Head of caudate nucleus (tissue), 42 donors: ENCODE data around the gene VDAC1.

Source experiments
- DNase-seq, 42 donors: peaks; one replicate each; pipeline versions ENCODE4 v3.0.0 to v3.0.0-alpha.2; 2020 to 2021; ENCODE audit warnings: mixed read lengths in 7 of 42
- intact Hi-C: fragments of 100-400 bp; cut with DNase I; formaldehyde crosslinking; loops from one replicate; pipeline ENCODE4 v1.15.0; 2022

Gene VDAC1

DNA sequence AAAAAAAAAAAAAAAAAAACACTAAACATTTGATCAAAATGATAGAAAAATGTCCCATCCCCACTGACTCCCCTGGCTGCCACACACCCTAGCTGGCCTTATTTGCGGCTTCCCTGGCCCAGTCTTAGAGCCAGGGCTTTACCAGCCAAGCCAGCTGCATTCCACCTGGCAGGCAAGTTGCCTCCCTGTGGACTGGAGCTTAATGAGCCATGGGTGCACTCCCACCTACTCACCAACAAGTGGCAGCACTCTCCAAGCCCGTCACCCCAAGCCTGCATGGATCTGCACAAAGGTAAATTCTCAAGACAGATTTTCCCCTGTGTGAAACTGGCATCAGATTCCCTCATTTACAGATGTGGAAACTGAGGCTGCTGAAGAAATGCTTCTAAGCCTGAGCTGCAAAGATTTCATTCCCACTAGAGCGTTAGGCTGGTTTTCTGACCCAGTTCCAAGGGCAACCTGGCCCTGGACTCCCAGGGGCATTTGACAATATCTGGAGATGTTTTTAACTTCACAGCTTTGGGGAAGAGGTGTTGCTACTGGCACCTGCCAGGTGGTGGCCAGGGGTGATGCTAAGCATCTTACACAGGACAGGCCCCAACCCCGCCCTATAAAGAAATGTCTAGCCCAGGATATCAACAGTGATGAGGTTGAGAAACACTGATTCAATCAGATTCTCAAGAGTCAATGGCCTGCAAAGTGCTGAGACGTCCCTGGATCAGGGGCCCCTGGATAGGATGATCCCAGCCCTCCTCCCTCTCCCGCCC lies 21.9 kb upstream of the VDAC1 start:
- DNase-seq, result peak in 25 of 42 donors; percentile 22 to 73 (median 42)
- intact Hi-C loops, result no loop called here

DNA sequence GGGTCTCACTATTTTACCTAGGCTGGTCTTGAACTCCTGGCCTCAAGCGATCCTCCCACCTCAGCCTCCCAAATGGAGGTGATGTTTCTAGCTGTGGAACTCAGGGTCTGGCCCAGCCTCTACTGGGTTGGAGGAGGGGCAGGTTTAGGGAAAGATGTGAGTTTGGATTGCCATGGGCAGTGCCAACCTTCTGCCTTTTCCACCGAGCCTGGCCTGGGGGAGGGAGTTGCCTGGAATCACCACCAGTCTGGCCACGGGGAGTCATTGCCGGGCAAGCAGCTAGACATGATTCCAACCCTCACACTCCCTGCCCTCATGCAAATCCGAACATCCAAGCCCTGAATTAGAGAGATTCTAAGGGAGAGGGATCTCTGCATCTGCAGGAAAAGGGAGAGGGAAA lies 21.0 kb upstream of the VDAC1 start:
- DNase-seq, result no peak
- intact Hi-C loops, result no loop called here

DNA sequence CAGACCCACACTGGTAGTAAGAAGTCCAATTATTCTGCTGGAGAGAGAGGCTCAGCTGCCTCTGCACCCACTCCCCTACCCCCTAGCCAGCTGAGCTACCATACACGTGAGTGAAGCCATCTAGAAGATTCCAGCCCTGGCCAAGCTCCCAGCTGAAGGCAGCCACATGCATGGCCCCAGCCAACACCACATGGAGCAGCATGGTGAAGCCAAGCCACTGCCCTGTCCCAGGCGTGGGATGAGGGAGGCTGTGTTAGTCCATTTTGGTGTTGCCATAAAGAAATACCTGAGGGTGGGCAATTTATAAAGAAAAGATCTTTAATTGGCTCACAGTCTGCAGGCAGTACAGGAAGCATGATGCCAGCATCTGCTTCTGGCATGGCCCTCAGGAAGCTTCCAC lies 20.0 kb upstream of the VDAC1 start:
- no peak for DNase-seq
- intact Hi-C loops, result no loop called here

DNA sequence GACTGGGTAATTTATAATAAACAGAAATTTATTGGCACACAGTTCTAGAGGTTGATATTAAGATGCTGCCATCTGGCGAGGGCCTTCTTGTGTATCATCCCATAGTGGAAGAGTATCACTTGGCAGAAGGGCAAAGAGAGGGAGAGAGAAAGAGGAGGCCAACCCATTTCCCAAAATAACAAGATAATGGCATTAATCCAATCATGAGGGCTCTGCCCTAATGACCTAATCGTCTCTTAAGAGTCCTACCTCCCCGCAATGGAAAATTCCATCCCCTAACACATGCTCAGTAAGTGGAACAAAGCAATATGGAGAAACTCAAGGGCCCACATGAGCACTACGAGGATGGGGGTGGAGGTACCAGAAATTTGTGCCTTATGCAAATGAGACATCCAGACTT lies 17.6 kb upstream of the VDAC1 start:
- intact Hi-C loops, result no loop called here
- no peak for DNase-seq

DNA sequence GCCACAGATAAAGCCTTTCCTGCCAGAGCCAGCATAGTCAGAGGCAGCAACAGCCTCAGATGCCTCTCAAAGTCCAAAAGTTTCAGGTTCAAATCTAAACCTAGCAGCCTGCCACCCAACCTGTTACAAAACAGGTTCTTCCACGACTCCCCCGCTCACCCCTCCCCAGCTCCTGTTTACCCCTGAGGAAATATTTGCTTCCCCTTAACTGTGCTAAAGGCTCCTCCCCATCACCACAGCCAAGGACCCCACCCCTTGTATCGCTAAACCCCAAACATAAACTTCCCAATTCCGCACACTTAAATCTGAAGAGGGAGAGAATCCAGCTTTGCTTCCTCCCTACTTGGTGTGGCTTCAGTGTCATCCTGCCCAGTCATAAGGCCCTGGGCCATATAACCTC lies 15.4 kb upstream of the VDAC1 start:
- intact Hi-C loops, result no loop called here
- DNase-seq, result no peak

DNA sequence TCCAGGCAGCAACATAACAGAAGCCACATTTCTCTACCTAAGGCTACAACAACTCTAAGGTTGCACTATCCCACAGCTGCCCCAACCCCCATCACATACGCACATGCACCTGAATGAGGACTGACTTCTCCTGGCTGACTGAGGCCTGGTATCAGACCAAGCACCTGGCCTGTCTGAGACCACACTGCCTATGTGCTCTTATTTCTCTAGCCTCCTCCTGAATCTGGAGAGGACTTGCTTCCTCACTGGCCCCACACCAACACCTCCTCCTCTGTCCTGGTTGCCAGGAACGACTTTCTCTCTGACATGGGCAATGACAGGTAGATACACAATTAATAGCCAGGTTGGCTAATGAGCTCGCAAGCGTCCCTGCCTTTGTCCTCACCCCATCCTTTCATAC lies 14.9 kb upstream of the VDAC1 start:
- intact Hi-C loops, result no loop called here
- no peak for DNase-seq

DNA sequence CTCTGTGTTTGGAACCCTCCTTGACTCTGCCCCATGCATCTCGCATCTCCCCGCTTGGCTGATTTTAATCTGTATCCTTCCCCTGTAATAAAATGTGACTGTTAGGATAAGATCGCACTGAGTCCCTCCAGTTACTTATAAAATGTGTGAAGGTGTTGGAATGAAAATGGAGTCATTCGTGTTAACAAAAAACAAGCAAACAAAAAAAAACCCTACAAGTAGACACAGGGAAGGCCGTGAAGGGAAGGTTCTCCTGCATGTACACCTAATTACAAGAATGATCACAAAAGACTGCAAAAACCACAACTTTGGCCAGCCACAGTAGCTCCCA lies 14.2 kb upstream of the VDAC1 start:
- no peak for DNase-seq
- intact Hi-C loops, result no loop called here

DNA sequence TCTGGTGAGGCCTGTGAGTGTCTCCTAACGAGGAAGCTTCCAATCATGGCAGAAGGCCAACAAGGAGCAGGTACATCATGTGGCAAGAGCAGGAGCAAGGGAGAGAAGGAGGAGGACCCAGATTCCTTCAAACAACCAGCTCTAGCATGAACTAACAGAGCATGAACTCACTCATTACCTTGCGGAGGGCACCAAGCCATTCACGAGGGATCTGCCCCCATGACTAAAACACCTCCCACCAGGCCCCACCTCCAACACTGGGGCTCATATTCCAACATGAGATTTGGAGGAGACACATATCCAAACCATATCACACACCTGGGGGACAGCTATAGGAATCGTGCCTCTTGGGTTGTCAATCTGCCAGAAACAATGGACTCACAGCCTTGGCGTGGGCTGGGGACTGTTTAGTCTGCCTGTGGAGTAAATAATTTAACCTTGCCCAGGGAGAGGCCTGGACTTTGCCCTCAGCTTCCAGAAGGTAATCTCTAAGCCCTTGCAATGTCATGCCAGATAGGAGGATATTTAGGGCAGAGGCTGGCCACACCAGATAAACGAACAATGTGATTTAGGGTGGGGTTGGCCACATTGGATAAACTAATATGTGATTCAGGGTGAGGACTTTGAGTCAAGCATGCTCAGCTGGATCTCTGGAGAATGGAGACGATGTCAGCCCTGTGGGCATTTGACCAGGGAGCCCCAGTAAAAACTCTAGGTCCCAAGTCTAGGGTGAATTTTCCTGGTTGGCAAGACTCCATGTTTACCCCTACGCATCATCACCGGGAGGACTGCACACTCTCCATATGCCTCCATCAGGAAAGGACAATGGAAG lies 13.6 kb upstream of the VDAC1 start:
- no peak for DNase-seq
- intact Hi-C loops, result no loop called here

DNA sequence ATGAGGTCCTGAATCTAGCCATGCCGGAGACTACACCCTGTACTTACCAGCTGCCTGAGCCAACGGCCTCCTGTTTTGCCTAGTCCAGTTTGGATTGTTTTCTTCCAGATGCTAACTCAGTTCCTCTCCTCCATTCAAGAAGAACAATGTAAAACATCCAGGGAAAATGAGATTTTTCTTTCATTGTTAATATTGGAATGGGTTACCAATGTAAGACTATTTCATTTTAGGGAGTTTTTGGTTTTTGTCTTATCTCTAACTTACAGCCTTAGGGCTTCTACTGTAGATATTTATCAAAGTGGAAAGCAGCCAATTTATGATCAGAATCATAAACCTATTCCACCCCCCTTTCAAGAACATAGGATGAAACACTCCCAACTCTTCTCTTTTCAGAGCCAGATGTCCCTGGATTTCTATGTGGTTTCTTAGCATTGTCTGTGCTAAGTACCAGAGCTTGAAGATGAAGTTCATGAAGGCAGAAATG lies 3.5 kb upstream of the VDAC1 start:
- intact Hi-C loops, result no loop called here
- no peak for DNase-seq

DNA sequence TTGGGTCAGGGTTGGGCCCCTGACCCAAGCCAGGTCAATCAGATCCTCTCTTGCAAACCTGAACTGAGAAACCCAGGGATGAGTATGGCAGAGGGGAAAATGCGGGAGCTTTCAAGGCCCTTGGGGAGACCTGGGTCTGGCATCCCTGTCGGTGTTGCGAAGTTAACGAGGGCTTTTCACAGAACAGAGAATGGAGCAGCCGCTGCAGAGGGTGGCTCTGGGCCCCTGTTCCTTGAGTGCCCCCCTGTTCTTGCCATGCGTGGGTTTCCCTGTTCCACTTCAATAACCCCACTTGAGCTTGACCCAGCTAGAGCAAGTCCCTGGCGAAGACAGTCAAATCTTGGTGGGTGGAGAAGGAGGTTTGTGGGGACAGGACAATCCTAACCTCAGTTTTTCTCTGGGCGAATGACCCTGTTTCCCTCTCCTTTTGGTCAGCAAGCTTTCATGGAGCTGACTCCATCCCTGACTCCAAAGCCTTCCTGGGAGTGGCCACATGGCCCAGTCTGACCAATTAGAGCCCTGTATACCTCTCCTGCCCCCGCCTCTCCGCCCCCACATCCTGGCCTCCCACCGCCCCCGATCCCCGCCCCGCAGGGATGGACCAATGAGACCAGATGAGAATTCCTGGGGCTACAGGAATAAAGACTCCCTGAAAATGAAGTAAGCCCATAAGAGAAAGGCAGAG lies 2.9 kb upstream of the VDAC1 start:
- intact Hi-C loops, result no loop called here
- DNase-seq, result no peak

DNA sequence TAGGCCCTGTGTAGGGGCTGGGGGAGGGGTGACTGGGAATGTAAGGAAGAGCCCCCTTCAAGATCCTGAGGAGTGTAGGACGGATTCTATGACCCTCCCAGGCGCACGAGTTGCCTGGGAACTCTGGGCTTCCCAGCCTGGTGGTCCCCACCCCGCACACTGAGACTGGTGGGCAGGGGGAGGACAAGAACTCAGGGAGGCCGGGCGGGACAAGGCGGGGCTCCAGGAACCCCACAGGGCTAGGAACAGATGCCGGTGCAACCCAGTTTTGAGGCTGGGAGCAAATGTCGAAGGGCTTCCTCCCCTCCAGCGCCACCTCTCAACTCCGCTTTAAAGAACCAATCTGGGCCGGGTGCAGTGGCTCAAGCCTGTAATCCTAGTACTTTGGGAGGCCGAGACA lies 1.3 kb upstream of the VDAC1 start:
- no peak for DNase-seq
- intact Hi-C loops, result no loop called here

DNA sequence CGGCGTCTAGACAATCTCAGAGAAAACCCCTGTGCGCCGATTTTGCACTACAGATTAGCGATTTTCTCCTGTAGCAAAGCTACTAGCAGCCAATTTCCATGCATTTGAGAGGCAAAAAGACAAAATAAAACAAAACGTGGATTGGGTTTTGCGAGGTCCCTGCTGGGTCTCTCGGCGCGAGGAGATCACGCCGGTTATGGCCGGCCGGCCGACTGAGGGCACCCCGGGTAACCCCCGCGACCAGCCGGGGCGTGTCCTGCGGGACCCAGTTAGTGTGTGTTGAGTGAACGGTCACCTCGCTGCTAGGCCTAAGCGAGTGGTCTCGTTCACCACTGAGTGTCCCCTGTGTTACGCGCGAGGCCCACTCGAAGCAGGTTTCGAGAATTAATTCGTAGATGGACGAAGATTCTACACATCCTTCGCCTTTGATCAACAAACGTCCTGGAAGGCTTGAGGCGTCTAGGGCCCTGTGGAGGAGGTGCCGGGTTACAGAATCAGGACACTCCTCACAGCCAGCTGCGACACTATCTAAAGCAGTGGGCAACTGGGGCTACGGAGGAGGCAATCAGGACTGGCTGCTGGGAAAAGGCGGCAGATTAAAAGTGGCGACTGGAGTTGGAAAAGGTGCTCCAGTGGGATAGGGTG lies 764 bp upstream of the VDAC1 start:
- intact Hi-C loops, result no loop called here
- peak in 16 of 42 donors; percentile 21 to 61 (median 42) for DNase-seq

DNA sequence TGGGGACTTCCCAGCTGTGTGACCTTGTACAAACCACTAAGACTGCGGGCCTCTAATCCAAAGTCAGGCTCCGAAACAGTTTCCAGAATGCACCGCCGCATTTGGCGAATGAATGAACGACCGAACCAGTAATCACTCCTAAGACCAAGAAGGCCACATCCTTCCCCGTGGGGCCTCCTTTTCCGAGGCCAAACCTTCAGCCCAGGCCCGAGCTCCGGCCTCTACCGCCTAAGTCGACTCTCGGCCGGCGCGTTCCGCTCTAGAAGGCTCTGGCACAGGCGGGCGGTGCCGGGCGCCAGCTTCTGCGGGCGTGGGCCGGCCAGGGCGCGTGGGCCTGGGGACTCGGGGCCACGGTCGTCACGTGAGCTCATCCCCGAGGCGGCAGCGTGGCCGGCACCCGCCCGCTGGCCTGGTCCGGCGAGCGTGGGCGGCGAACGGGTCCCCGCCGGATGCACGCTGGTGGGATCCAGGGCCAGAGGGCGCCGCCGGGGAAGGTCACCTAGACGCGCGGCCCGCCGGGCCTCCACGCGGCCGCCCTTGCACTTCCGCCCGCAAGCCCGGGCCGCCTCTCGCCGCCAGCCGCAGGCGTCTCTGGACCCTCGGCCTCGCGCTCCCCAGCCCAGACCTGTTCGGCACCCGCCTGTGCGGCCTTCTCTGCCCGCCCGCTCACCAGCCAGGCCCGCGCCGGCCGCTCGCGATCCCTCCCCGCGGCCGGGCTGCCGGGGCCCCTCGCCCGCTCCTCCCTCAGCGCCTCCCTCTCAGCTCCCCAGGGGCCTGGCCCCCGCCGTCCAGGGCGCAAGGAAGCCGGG lies 754 bp downstream of the VDAC1 start:
- intact Hi-C loops, result no loop called here
- peak in 39 of 42 donors; percentile 23 to 77 (median 53) for DNase-seq

DNA sequence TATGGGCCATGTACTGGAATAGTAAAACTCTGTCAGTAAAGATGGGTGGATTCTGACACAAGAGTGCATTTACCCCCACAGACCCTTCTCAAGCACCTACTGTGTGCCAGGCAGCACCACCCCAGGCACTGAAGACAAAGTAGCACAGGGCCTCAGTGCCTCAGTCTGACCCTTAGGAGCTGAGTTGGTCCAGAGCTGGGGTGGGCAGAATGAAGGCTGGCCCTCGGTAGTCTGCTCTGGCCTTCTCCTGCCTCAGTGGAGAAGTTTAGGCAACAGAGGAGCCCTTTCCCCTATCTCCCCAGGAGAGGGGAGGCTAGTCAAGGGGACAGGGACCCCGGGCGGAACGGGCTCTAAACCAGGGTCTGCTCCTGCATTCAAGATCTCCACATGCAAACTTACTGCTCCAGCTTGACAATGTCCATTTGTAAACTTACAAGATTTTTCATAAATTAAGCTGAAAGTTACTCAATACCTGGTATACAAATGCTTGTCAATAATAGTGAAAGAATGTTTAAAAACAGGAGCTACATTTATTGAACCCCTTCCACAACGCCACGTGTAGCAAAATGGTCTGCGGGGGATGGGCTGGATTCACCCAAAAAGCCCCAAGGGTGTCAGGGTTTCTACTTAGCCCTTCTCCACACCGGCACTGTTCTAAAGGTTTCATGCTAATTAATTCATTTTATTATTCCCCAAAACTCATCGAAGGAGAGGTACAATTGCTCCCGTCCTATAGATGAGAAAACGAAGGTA lies 1.5 kb downstream of the VDAC1 start:
- intact Hi-C loops, result no loop called here
- no peak for DNase-seq

DNA sequence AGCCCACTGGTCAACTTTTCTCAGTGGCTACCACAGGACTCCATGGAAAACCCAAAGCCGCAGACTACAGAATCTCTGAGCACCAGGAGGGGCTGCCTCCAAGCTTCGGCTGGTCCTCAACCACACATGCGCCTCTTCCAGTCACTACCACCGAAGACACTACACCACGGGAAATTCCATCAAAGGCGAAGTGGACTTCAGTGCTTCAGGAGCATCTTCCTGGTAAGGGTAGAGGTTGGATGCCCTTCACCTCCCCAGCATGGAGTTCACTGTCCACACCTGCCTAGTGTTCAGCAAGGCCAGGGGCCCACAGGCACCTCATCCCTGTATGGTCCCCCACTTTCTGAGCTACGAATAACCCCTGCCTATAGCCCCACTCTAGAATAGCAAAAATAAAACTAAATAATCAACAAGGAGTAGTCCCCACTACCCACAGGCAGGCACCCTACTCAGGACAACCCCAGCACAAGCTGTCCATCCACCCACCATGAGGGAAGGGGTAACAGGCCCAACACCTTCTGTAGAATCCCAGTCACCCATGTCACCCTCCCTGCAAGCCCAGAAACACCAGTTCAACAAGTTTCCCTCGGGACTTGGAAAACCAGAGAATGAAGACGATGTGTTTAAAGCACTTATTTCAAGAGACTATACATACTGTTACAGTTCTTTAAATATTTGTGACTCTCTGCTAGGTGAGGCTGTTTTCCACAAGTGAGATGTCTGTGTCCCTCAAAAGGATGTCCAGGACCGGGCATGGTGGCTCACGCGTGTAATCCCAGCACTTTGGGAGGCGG lies 2.6 kb downstream of the VDAC1 start:
- intact Hi-C loops, result no loop called here
- DNase-seq, result no peak

DNA sequence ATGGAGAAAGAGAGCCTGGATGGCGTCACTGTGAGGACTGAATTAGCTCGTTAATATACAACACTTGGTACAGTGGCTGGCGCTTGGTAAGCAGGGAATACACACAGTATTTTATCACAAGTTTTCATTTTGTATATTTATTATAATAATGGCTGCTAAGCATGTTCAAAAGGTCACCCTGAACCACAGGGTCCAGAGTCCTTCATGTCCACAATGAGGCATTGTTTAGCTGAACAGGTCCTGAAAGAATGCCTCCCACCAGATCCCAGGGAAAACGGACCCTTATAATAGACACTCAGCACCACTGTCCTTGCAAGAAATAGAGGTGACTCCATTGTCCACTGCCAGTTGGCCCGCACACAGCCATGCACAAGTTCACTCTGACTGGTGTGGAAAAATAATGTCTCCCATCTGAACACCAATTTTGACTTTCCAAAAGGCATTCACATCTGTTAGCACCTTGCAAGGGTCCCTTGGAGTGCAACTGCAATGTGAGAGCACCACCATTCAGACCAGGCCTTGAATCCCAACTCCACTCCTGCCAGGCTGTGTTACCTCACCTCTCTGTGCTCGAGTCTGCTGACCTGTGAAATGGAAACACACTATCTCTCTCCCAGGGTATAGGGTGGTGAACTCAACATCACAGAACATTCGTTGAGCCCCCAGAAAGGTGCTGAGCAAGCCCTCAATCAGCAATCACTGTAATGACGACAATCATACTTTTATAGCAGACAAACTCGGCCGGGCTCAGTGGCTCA lies 3.9 kb downstream of the VDAC1 start:
- no peak for DNase-seq

DNA sequence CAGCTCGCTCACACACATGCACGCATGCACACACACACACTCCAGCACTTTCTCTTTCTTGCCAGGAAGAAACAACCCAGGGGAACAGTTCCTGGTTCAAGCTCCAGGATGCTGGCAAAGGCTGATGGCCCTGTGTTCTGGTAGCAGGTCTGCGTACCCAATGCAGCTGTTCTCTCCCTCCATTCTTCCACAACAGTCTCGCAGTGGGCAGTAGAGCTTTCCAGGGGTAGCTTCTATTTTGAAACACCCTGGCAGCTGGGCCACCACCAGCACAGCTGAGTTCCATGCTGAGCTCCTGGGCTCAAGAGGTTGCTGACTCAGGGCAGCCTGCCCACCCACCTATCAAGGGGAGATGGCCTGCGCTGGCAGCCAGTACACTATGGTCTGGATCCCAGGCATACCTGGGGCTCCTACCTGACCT lies 4.7 kb downstream of the VDAC1 start:
- peak in 1 of 42 donors; percentile 38 for DNase-seq
- intact Hi-C loops, result no loop called here

More for the DNA sequence above, 3.9 kb downstream of the VDAC1 start:
- intact Hi-C loops, result no loop called here
